ENCODE data around the gene CD37. TPM values are rescaled to one million over a fixed set of nuclear protein-coding genes. Genes with fewer than 3 reads are reported as not detected.
"Not testable (repeated sequence)": the region's sequence is repeated elsewhere in the genome, so short reads cannot be mapped to it uniquely, and the experiment has no call there.

The CD37 gene, protein sequence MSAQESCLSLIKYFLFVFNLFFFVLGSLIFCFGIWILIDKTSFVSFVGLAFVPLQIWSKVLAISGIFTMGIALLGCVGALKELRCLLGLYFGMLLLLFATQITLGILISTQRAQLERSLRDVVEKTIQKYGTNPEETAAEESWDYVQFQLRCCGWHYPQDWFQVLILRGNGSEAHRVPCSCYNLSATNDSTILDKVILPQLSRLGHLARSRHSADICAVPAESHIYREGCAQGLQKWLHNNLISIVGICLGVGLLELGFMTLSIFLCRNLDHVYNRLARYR
- total RNA-seq (100 to 1,000 TPM; 328 to 337 TPM), polyA plus RNA-seq (100 to 1,000 TPM; 148 to 192 (median 177) TPM), total RNA-seq (39.2 to 140 (median 101) reads per million in 6 experiments)

DNA sequence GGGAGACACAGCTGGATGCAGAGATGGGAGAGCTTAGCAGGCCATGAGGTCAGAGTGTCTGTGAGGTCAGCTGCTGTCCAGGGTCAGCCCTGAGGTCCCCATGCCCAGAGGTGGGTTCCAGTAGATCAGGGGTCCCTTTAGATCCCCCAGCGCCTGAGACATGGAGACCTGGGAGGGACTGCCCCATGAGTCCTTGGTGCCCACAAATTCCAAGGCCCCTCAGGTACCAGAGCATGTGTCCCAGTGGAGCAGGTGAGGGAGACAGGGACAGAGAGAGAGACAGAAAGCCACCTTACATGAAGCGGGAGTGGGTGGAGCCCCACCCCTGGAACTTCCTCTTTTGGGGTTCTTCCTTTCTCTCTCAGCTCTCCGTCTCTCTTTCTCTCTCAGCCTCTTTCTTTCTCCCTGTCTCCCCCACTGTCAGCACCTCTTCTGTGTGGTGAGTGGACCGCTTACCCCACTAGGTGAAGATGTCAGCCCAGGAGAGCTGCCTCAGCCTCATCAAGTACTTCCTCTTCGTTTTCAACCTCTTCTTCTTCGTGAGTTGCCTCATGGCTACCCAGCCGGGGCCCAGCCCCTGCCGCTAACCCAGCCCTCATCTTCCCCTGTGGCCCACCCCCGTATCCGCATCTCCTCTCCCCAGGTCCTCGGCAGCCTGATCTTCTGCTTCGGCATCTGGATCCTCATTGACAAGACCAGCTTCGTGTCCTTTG, at the start of gene CD37:
TSS of gene CD37 (plus strand) at position 336 of the 713 bp plus-strand sequence. CDS start at position 471, 135 bp downstream.
- ATAC-seq (peak; percentile 75 to 77), DNase-seq (peak; percentile 43 to 80 (median 58))
- Mint-ChIP-seq H3K9me3 (no peaks in the 10 kb centered on the region), H3K36me3 (peaks cover 0 to 35% (median 10%) of the 10 kb centered on the region in 3 donors), H3K27ac (peak within 1 kb of the TSS; percentile 98 to 100 (median 99)), H3K4me3 (peak within 1 kb of the TSS; percentile 87 to 100 (median 99)), H3K27me3 (no peaks in the 10 kb centered on the region), H3K4me1 (peaks cover 34 to 89% (median 83%) of the 10 kb centered on the region in 4 donors)
- POLR2A ChIA-PET: interaction anchor here (0.6 to 1.8 kb wide), 12 partner anchors 10 to 882 kb away, joined by 3 to 6 read pairs (median 3); partner anchors contain the start of genes ALDH16A1, BCL2L12, IRF3 and RPS11

DNA sequence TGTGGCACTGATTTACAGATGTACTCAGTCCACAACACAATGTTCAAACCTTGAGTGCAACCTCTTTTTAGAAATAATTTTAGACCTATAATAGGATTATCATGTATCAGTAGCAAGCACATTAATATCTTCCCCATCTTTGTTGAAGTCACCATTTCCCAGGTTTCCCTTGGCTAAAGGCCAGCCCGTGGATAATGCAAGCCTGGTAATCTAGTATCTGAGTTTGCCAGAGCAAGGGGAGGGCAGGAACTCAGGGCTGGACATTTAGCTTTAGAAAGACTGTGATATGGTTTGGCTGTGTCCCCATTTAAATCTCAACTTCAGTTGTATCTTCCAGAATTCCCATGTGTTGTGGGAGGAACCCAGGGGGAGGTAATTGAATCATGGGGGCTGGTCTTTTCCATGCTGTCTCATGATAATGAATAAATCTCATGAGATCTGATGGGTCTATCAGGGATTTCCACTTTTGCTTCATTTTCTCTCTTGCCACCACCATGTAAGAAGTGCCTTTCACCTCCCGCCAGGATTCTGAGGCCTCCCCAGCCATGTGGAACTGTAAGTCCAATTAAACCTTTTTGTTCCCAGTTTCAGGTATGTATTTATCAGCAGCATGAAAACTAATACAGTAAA, 48.0 kb upstream of the CD37 start:
- Mint-ChIP-seq H3K27me3 (peaks cover 0 to 5% (median 1%) of the 10 kb centered on the region in 5 donors), H3K4me3 (no peak overlapping the region), H3K9me3 (no peaks in the 10 kb centered on the region), H3K36me3 (no peaks in the 10 kb centered on the region), H3K4me1 (peaks cover 0 to 1% (median 0%) of the 10 kb centered on the region in 4 donors), H3K27ac (no peak overlapping the region)
- POLR2A ChIA-PET: no interaction called here
- DNase-seq (no peak), ATAC-seq (no peak)

- H3K36me3 Mint-ChIP-seq, POLR2A ChIA-PET, H3K27ac Mint-ChIP-seq, DNase-seq, H3K9me3 Mint-ChIP-seq, H3K4me1 Mint-ChIP-seq, H3K4me3 Mint-ChIP-seq, ATAC-seq, H3K27me3 Mint-ChIP-seq: not testable (repeated sequence)
Measured at GRCh38 chr19:49288205-49288604, 47.0 kb upstream of the CD37 start.

DNA sequence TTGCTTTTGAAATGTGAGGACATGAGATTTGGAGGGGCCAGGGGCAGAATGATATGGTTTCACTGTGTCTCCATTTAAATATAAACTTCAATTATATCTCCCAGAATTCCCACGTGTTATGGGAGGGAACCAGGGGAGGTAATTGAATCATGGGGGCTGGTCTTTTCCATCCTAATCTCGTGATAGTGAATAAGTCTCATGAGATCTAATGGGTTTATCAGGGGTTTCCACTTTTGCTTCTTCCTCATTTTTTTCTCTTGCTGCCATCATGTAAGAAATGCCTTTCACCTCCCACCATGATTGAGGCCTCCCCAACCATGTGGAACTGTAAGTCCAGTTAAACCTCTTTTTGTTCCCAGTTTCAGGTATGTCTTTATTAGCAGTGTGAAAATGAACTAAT, 45.9 kb upstream of the CD37 start:
- H3K27ac Mint-ChIP-seq, H3K4me3 Mint-ChIP-seq, DNase-seq, ATAC-seq, H3K27me3 Mint-ChIP-seq, H3K4me1 Mint-ChIP-seq, H3K9me3 Mint-ChIP-seq, POLR2A ChIA-PET, H3K36me3 Mint-ChIP-seq: not testable (repeated sequence)

- no peak for DNase-seq
- Mint-ChIP-seq H3K36me3 (no peaks in the 10 kb centered on the region), H3K4me1 (peaks cover 0 to 1% (median 0%) of the 10 kb centered on the region in 4 donors)
Measured at GRCh38 chr19:49290517-49290916, 44.7 kb upstream of the CD37 start.

GRCh38 chr19:49294401-49294800, 40.8 kb upstream of the CD37 start:
- Mint-ChIP-seq H3K4me1 (no peaks in the 10 kb centered on the region), H3K9me3 (no peaks in the 10 kb centered on the region), H3K4me3 (no peak overlapping the region), H3K36me3 (no peaks in the 10 kb centered on the region), H3K27ac (no peak overlapping the region), H3K27me3 (no peaks in the 10 kb centered on the region)
- no peak for DNase-seq
- ATAC-seq: no peak
- POLR2A ChIA-PET: no interaction called here

More at GRCh38 chr19:49290517-49290916, 44.7 kb upstream of the CD37 start:
- Mint-ChIP-seq H3K27me3 (no peaks in the 10 kb centered on the region), H3K27ac (no peak overlapping the region), H3K4me3 (no peak overlapping the region), H3K9me3 (no peaks in the 10 kb centered on the region)
- POLR2A ChIA-PET: no interaction called here
- ATAC-seq: no peak

- Mint-ChIP-seq H3K4me3 (no peak overlapping the region), H3K27me3 (no peaks in the 10 kb centered on the region), H3K36me3 (no peaks in the 10 kb centered on the region), H3K4me1 (peaks cover 0 to 2% (median under 1%) of the 10 kb centered on the region in 4 donors), H3K27ac (no peak overlapping the region), H3K9me3 (no peaks in the 10 kb centered on the region)
- no peak for ATAC-seq
- POLR2A ChIA-PET: no interaction called here
- DNase-seq: no peak
Measured at GRCh38 chr19:49295208-49295880, 39.9 kb upstream of the CD37 start.

- no peak overlapping the region for H3K27ac Mint-ChIP-seq
Measured at GRCh38 chr19:49297403-49297802, 37.8 kb upstream of the CD37 start.

DNA sequence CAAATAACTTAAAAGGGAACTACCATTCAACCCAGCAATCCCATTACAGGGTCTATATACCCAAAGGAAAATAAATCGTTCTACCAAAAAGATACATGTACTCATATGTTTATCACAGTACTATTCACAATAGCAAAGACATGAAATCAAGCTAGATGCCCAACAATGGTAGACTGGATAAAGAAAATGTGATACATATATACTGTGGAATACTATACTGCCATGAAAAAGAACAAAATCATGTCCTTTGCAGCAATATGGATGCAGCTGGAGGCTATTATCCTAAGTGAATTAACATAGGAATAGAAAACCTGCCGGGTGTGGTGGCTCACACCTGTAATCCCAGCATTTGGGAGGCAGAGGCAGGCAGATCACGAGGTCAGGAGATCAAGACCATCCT, 36.6 kb upstream of the CD37 start:
- H3K4me1 Mint-ChIP-seq, ATAC-seq, H3K27me3 Mint-ChIP-seq, H3K36me3 Mint-ChIP-seq, POLR2A ChIA-PET, DNase-seq, H3K4me3 Mint-ChIP-seq, H3K9me3 Mint-ChIP-seq, H3K27ac Mint-ChIP-seq: not testable (repeated sequence)

More at GRCh38 chr19:49297403-49297802, 37.8 kb upstream of the CD37 start:
- POLR2A ChIA-PET: no interaction called here
- Mint-ChIP-seq H3K36me3 (no peaks in the 10 kb centered on the region), H3K4me3 (no peak overlapping the region), H3K4me1 (peaks cover 2 to 10% (median 7%) of the 10 kb centered on the region in 4 donors), H3K27me3 (no peaks in the 10 kb centered on the region), H3K9me3 (peaks cover 0 to 1% (median 0%) of the 10 kb centered on the region in 9 donors)
- no peak for ATAC-seq
- no peak for DNase-seq

DNA sequence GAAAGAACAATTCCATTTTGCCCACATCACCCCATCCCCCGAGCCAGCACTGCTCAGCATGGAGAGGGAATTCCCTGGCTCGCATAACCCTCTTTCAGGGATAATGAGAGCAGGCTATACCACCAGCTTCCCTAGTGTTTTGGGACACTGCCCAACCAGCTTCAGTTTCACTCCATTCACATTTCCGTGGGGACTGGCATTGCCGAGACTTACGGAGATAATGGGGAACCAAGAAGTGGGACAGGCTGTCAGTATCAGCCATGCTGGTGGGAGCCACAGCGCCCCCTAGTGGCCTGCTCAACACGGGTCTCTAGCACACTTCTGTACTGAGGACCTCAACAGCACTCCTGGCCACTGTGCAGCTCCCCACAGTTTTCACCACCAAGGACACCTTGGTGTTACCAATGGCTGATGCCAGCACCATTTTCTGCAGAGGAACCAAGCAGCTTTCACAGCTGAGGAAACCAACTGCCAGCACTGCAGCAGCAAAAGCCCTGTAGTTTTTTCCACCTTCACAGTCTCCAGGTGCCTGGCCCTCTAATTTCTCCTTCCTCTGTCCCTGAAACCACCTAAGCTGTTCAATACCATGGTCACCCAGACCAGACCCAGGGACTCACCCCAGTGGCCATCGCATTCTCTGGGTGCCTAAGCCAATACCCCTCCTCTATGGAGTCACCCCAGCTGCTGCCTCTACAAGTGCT, 33.9 kb upstream of the CD37 start:
- peak overlapping the region in 2 of 10 donors; percentile 31 to 33 for H3K27ac Mint-ChIP-seq
- no peaks in the 10 kb centered on the region for H3K27me3 Mint-ChIP-seq
- peak overlapping the region in 1 of 10 donors; percentile 19 for H3K4me3 Mint-ChIP-seq
- POLR2A ChIA-PET: interaction anchor here (1.0 kb wide), 1 partner anchor 125 kb away, joined by 3 read pairs; no protein-coding TSS in a partner anchor
- H3K4me1 Mint-ChIP-seq: peaks cover 2 to 10% (median 7%) of the 10 kb centered on the region in 4 donors
- peak; percentile 93 to 98 for ATAC-seq
- H3K36me3 Mint-ChIP-seq: peaks cover 0 to 7% (median 0%) of the 10 kb centered on the region in 3 donors
- peak; percentile 48 to 86 (median 70) for DNase-seq
- H3K9me3 Mint-ChIP-seq: peaks cover 0 to 9% (median 2%) of the 10 kb centered on the region in 9 donors

DNA sequence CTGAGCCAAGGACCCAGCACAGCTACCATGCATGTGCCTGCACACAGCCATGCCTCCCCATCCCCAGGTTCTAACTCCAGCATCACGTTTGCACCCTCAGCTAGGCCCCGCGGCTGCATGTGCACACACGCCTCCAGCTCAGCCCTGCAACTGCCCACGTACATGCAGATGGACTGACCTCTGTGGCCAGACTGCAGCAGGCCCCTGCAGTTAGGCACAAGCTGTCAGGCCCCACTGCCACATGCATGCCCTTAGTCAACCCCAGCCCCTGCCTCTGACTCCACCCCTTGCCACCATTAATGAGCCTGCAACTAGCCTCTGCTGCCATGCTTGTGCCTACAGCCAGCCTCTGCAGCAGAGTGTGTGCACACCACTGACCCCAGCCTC, 33.3 kb upstream of the CD37 start:
- peaks cover 0 to 7% (median 0%) of the 10 kb centered on the region in 3 donors for H3K36me3 Mint-ChIP-seq
- POLR2A ChIA-PET: no interaction called here
- H3K4me1 Mint-ChIP-seq: peaks cover 2 to 11% (median 7%) of the 10 kb centered on the region in 4 donors
- no peak overlapping the region for H3K27ac Mint-ChIP-seq
- DNase-seq (no peak), ATAC-seq (no peak)
- no peak overlapping the region for H3K4me3 Mint-ChIP-seq
- peaks cover 0 to 9% (median 2%) of the 10 kb centered on the region in 9 donors for H3K9me3 Mint-ChIP-seq
- no peaks in the 10 kb centered on the region for H3K27me3 Mint-ChIP-seq

- not testable (repeated sequence) for DNase-seq, H3K4me3 Mint-ChIP-seq, H3K4me1 Mint-ChIP-seq, H3K27me3 Mint-ChIP-seq, H3K9me3 Mint-ChIP-seq, H3K27ac Mint-ChIP-seq
- POLR2A ChIA-PET: interaction anchor here (0.6 kb wide), 1 partner anchor 23 kb away, joined by 3 read pairs; no protein-coding TSS in a partner anchor
- peak in 1 of 2 donors; percentile 62 for ATAC-seq
- peaks cover 0 to 23% (median 18%) of the 10 kb centered on the region in 3 donors for H3K36me3 Mint-ChIP-seq
Measured at GRCh38 chr19:49306734-49307133, 28.5 kb upstream of the CD37 start.
